Cardiac fibroblast (primary cell): ENCODE measurements around the gene ATP11A.

Experiments
- DNase-seq, 2 donors: peaks; one replicate each; pipeline versions ENCODE4 v3.0.0 to v3.0.0-alpha.2; 2010; ENCODE audit warnings: low read depth in 2 of 2
- H3K4me3 ChIP-seq, 2 donors: replicated peaks in 1 of 2; 1 replicate in 1 of 2; 2 replicates in 1 of 2; pipeline ENCODE4 v1.5.1; 2011; ENCODE audit warnings: low read depth in 2 of 2, low read length in 2 of 2, mild to moderate bottlenecking in 2 of 2, moderate library complexity in 1 of 2
- CTCF ChIP-seq: IDR thresholded peaks from one replicate; pipeline ENCODE4 v1.5.1; 2011; ENCODE audit warnings: low read depth, mild to moderate bottlenecking, low read length, inconsistent platforms

ATP11A gene

GRCh38 chr13:112897956-112898620 lies 208.2 kb downstream of the ATP11A start:
- H3K4me3 ChIP-seq = no peak overlapping the region
- TF ChIP-seq CTCF = no peak
- no peak for DNase-seq

- no peak for TF ChIP-seq CTCF
- no peak for DNase-seq
- H3K4me3 ChIP-seq = no peak overlapping the region
Observed at GRCh38 chr13:112898621-112899280, 208.9 kb downstream of the ATP11A start.

- no peak for DNase-seq
- TF ChIP-seq CTCF = no peak
- no peak overlapping the region for H3K4me3 ChIP-seq
Observed at GRCh38 chr13:112899281-112900225, 209.7 kb downstream of the ATP11A start.

GRCh38 chr13:112900226-112900600 lies 210.4 kb downstream of the ATP11A start:
- no peak for TF ChIP-seq CTCF

GRCh38 chr13:112900691-112901091 lies 210.9 kb downstream of the ATP11A start:
- no peak for DNase-seq
- TF ChIP-seq CTCF = no peak
- no peak overlapping the region for H3K4me3 ChIP-seq

More at GRCh38 chr13:112900226-112900600, 210.4 kb downstream of the ATP11A start:
- no peak for DNase-seq
- H3K4me3 ChIP-seq = no peak overlapping the region

GRCh38 chr13:112902101-112902651 lies 212.3 kb downstream of the ATP11A start:
- no peak for TF ChIP-seq CTCF
- DNase-seq = no peak
- H3K4me3 ChIP-seq = no peak overlapping the region
